ENCODE measurements around the gene SNCB.
A peak's percentile ranks its signal among the peaks of the same experiment; 100 is the strongest.

SNCB gene

GRCh38 chr5:176629853-176630680 is at the start of gene SNCB, which contains the start of gene EIF4E1B:
TSS of gene SNCB (minus strand) at chr5:176630534. CDS start at chr5:176629654, 880 bp downstream.
TSS of gene EIF4E1B (plus strand) at chr5:176630675. CDS start at chr5:176642788, 12,113 bp downstream.
- DNase-seq = no peak

GRCh38 chr5:176679365-176680225 is 49.3 kb upstream of the SNCB start:
- no peak for DNase-seq

GRCh38 chr5:176678584-176678983 is 48.2 kb upstream of the SNCB start:
- DNase-seq = no peak

- DNase-seq = no peak
These were observed 47.0 kb upstream of the SNCB start for GRCh38 chr5:176677209-176677939.

- peak; percentile 10 for DNase-seq
These were observed 46.1 kb upstream of the SNCB start for GRCh38 chr5:176676361-176676824.

GRCh38 chr5:176675676-176676360 is 45.5 kb upstream of the SNCB start:
- DNase-seq = no peak

- no peak for DNase-seq
These were observed 44.5 kb upstream of the SNCB start for GRCh38 chr5:176674799-176675198.

- DNase-seq = no peak
These were observed 43.6 kb upstream of the SNCB start for GRCh38 chr5:176673651-176674583.

GRCh38 chr5:176671890-176672747 is 41.8 kb upstream of the SNCB start:
- no peak for DNase-seq

GRCh38 chr5:176671399-176671798 is 41.1 kb upstream of the SNCB start:
- DNase-seq = no peak

- DNase-seq = no peak
These were observed 40.1 kb upstream of the SNCB start for GRCh38 chr5:176670449-176670848.

- no peak for DNase-seq
These were observed 37.3 kb upstream of the SNCB start for GRCh38 chr5:176667637-176668036.

GRCh38 chr5:176665517-176665916 is 35.2 kb upstream of the SNCB start:
- DNase-seq = no peak

GRCh38 chr5:176664886-176665285 is 34.6 kb upstream of the SNCB start:
- DNase-seq = no peak

GRCh38 chr5:176664479-176664878 is 34.1 kb upstream of the SNCB start:
- no peak for DNase-seq

- no peak for DNase-seq
These were observed 33.2 kb upstream of the SNCB start for GRCh38 chr5:176663566-176663965.

- no peak for DNase-seq
These were observed 32.3 kb upstream of the SNCB start for GRCh38 chr5:176662371-176663333.

GRCh38 chr5:176661676-176662075 is 31.3 kb upstream of the SNCB start:
- DNase-seq = no peak
